NCI-H1694 (cell line): Measurements from ENCODE around the gene DSG2.
"Not testable (repeated sequence)": the region's sequence is repeated elsewhere in the genome, so short reads cannot be mapped to it uniquely, and the experiment has no call there.

Source experiments
- DNase-seq: peaks from one replicate; lab custom pipeline; 2025; lab: John Stamatoyannopoulos, UW

The DSG2 gene

GRCh38 chr18:31500051-31500688 lies 2.2 kb downstream of the DSG2 start:
- no peak for DNase-seq

DNA sequence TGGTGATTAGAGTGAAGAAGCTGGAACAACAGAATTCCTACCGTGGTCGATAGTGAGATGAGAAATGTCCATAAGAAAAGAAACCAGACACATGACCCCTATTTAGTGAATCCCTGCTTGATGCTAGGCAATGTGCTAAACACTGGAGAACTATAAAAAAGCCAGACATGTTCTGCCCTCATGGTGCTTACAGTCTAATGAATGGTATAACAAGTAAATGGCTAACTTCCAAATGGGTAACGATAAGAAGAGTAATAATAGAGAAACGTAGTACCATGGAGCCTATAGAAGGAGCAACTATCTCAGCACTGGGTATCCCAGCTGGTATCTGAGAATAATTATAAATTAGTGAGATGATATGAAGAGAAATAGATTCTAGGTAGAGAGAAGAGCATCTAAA lies 5.0 kb downstream of the DSG2 start:
- no peak for DNase-seq

GRCh38 chr18:31504455-31505147 lies 6.6 kb downstream of the DSG2 start:
- DNase-seq = no peak

- DNase-seq = no peak
Measured at GRCh38 chr18:31505156-31505555, 7.2 kb downstream of the DSG2 start.

DNA sequence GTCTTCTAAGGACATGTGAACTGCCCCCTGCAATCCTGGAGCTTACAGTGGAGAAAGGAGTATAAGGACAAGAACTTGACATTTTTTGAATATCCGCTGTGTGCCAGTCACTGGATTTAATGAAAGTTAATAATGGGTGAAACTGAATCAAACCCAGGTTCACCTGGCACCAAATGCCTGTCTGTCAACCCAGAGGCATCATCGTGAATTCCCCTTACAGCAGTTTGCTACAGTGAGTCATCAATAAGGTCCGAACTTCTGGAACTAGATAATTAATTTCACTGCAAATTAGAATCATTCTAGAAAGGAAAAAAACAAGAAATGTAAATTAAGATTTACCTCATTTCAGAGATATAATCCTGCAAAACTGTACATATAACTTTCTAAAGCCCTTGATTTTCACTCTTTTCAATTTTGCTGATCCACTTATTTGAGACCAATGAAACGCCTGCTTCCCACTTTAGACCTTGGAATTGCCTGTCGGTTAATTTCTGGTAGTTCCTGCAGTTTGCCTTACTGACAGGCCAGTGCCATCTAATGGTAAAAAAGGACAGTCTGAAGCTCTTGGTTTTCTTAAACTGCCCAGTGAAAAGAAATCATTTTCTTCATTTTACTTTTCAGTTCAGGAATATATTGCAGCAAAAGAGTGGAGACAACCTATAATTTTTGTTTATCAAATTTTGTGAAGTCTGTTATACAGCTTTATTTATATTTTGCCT lies 8.2 kb downstream of the DSG2 start:
- no peak for DNase-seq

- DNase-seq = not testable (repeated sequence)
Measured at GRCh38 chr18:31507124-31507523, 9.1 kb downstream of the DSG2 start.

GRCh38 chr18:31508781-31509180 lies 10.8 kb downstream of the DSG2 start:
- no peak for DNase-seq

DNA sequence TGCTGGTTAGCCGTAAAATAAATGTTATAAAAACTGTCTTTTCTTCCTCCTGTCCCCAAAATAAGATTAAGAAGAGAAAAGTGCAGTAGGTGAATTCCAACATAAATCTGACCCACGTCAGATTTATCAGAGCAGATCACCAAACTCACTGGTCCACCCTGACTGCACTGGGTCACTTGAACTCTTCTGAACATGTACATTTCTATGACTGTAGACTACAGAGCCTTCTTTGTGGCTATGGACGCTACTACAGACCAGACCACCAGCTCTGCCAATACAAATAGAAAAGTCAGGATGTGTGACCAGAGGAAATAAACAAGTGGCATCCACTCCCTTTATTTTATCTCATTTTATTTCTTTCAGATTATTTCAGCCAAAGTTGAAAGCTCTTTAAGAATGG lies 11.6 kb downstream of the DSG2 start:
- DNase-seq = no peak

- DNase-seq = no peak
Measured at GRCh38 chr18:31510319-31510718, 12.3 kb downstream of the DSG2 start.

DNA sequence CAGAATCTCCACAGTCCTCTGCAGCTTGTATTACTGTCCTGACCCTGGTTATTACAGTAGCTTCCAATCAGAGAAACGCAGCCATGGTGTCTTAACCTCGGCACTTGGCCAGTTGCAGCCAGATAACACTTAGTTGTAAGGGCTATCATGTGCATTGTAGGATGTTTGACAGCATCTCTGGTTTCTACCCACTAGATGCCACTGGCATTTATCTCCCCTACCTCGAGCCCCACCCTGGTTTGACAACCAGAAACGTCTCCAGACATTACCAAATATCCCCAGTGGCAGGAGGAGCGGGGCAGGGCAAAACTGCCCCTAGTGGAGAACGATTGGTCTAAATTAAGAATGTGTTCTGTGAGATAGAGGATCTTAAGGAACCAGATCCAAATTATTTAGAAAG lies 13.1 kb downstream of the DSG2 start:
- no peak for DNase-seq

- no peak for DNase-seq
Measured at GRCh38 chr18:31512203-31512764, 14.3 kb downstream of the DSG2 start.

DNA sequence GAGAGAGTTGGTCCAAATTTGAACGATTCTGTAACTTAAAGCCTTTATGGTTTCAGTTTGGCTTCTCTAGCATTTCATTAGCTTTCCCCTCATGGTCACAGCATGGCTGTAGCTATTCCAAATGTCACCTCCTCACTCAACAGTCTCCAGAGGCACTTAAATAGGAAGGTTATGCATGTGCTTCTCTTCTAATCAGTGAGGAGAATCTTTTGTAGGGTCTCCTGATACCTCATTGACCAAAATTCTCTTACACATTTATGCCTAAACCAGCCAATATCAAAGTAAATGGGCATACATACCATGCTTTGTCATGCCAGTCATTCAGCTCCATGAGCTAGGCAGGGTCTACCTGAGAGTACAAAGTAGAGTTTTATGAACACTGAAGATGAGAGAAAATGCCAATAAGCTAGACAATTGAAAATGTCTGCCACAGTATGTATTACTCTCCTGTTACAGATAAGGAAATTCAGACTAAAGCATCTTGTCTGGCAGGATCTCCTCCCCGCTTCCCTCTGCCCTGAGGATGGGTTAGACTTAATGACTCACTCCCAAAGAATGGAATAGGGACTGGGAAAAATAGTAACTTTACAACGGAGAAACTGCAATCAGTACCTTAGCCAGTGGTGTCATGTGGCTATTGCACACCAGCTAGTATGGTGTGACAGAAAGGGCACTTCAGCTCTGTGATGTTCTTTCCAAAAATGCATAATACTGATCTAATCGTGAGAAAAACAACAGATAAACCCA lies 15.4 kb downstream of the DSG2 start:
- no peak for DNase-seq

DNA sequence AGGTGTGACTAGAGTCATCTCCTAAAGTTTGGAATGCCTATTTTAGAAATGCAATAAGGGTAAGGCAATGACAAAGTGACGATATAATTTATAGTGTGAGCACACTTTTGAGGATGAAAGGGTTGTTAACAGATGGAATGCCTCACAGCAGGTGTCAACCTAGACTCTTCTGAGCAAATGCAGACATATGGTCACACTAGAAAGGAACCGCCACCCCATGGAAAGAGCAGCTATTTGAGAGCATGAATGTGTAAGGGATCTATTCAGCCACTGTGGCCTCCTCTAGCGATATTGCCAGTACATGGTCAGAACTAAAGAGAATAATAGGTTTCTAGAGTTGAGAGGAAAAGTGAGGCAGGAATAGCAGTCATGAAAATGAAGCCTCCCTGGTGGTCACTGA lies 18.5 kb downstream of the DSG2 start:
- peak; percentile 2 for DNase-seq

DNA sequence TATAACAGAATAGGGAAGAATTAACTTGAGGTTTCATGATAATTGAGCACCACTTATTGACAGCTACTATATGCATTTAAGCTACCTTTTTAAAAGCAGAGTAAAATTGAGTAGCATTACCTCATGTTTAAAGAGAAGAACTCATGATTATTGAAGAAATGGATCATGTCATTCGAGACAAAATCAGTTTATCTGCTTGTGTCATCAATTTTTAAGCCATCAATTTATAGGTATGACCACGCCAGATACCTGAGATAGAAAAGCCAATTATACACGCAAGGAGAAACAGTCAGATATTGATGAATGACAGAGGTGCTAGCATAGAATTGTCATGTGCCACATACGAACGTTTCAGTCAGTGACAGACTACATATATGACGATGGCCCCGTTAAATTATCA lies 28.4 kb downstream of the DSG2 start:
- no peak for DNase-seq

GRCh38 chr18:31533236-31533635 lies 35.3 kb downstream of the DSG2 start:
- DNase-seq = no peak

- DNase-seq = no peak
Measured at GRCh38 chr18:31538837-31539236, 40.9 kb downstream of the DSG2 start.

DNA sequence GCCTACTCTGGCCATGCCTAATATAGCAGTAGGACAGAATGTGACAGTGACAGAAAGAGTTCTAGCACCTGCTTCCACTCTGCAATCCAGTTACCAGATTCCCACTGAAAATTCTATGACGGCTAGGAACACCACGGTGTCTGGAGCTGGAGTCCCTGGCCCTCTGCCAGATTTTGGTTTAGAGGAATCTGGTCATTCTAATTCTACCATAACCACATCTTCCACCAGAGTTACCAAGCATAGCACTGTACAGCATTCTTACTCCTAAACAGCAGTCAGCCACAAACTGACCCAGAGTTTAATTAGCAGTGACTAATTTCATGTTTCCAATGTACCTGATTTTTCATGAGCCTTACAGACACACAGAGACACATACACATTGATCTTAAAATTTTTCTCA lies 48.5 kb downstream of the DSG2 start:
- DNase-seq = no peak

DNA sequence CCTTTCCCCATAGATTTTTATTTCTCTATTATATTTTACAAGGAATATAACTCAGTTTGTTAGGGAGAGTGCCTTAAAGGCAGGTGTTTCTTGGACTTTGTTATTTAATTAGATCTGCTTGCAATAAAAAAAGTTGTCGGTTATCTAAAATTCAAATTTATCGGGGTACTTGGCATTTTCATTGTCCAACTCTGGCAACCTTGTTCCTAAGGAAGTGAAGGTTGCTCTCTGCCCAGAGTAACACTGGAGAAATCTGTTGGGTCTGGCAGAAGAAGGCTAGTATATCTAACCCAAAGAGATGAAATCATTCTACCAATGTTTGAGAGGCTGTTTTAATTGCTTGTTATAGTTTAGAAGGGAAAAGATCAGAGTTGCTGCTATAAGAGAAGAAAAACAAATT lies 50.9 kb downstream of the DSG2 start:
- DNase-seq = no peak

GRCh38 chr18:31549416-31549815 lies 51.4 kb downstream of the DSG2 start:
- no peak for DNase-seq

DNA sequence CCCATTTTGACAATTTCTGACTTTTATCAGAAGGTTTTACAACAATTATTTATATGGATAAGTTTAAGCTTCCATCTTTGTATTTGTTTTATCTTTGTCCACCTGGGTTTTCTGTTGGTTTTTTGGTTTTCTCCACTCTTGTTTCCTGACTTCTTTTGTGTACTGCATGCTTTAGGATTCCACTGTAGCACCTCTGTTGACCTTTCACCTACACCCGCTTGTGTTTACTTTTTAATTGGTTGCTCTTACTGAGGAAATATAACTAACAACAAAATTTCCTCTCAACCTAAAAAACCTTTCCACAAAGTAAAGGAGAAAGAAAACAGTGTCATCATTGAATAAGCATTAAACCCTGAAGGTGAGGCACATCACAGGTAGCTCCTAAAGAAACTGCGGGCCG lies 53.9 kb downstream of the DSG2 start:
- DNase-seq = no peak

- DNase-seq = no peak
Measured at GRCh38 chr18:31553800-31554199, 55.8 kb downstream of the DSG2 start.

DNA sequence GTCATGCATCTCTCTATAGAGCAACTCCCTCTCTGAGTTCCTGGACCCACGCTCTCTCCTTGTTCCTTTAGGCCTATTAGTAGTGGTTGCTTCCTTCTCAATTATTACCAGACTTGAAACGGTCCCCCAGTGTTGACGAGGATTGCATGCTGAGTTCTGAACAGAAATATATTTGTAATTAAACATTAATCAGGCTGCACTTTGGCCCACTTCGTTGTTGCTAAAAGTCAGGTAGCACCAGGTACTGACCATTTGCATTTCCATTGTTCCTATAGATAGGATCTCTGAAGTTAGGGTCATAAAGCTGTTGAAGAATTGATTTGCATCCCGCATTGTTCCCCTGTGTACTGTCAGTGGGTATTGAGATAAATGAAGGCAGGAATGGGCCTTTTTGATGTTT lies 56.8 kb downstream of the DSG2 start:
- DNase-seq = no peak
